Measurements from ENCODE around the gene LAMP1. TPM values are rescaled to one million over a fixed set of nuclear protein-coding genes. Genes with fewer than 3 reads are reported as not detected.
A peak's percentile ranks its signal among the peaks of the same experiment; 100 is the strongest.

Gene LAMP1
- total and polyA plus RNA-seq, 2 donors (not counting 1 experiment from before 2014, with no cell fraction given), result 52.1 to 96.1 TPM

DNA sequence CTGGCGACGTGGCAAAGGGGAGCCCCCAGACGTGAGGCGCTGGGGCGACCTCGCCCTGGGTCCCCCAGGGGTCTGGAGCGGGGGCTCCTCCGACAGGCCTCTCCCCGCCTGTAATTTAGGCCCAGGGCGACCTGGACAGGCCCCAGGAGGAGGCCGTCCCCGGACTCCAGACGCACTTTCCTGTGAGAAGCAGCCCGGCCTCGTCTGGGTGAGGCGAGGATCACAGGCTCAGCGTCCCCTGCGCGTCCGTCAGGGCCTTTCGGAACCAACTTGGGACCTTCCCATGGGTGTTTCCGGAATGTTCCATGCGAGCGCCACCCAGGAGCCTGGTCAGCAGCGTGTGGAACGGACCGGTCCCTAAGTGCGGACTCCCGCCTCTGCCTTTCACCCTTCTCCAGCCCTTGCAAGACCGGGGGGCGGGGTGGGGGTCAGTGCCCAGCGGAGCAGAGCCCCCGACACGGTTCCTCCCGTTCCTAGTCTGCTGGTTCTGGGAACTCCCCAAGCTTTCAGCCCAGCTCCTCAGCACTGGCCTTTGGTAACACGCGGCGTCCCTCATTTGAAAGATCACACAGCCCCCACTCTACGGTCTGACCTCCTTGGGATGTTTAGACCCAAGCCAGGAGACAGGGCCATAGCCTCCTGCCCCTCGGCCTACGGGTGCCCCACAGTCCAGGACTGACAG lies 68.0 kb downstream of the LAMP1 start:
- no peak overlapping the region for H2AFZ ChIP-seq (ENCODE audit: insufficient read depth, low read depth, low read length, poor library complexity, severe bottlenecking)
- H3K27ac Mint-ChIP-seq, result no peak overlapping the region
- H3K79me2 ChIP-seq (ENCODE audit: control insufficient read depth, insufficient read depth, low read length), result no peaks in the 10 kb centered on the region
- no peaks in the 10 kb centered on the region for H3K9me3 Mint-ChIP-seq (ENCODE audit: insufficient read depth)
- H3K27me3 Mint-ChIP-seq, result peaks cover 25% of the 10 kb centered on the region
- TF ChIP-seq, protein P1, sequence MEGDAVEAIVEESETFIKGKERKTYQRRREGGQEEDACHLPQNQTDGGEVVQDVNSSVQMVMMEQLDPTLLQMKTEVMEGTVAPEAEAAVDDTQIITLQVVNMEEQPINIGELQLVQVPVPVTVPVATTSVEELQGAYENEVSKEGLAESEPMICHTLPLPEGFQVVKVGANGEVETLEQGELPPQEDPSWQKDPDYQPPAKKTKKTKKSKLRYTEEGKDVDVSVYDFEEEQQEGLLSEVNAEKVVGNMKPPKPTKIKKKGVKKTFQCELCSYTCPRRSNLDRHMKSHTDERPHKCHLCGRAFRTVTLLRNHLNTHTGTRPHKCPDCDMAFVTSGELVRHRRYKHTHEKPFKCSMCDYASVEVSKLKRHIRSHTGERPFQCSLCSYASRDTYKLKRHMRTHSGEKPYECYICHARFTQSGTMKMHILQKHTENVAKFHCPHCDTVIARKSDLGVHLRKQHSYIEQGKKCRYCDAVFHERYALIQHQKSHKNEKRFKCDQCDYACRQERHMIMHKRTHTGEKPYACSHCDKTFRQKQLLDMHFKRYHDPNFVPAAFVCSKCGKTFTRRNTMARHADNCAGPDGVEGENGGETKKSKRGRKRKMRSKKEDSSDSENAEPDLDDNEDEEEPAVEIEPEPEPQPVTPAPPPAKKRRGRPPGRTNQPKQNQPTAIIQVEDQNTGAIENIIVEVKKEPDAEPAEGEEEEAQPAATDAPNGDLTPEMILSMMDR (IDR thresholded peaks at IDR 0.05), result no peak
- no peak for TF ChIP-seq EZH2 (IDR thresholded peaks at IDR 0.05; ENCODE audit: borderline replicate concordance, insufficient read depth, low read depth, low read length, poor library complexity, severe bottlenecking)
- peak overlapping the region; percentile 63 for H3K4me3 Mint-ChIP-seq
- H3K4me3 ChIP-seq (ENCODE audit: control extremely low read depth in 1 of 5, extremely low read depth in 1 of 5, insufficient read depth in 1 of 5, low read depth in 2 of 5, low read length in 4 of 5), result no peak overlapping the region
- H4K20me1 ChIP-seq (ENCODE audit: control insufficient read depth, insufficient read depth, low read length, poor library complexity, severe bottlenecking), result no peaks in the 10 kb centered on the region
- no peak for DNase-seq
- ChIA-PET CTCF (interaction anchor here (1.4 kb wide), 1 partner anchor 29 kb away, joined by 5 read pairs; no protein-coding TSS in a partner anchor), POLR2A (no interaction called here)
- no peak overlapping the region for H3K4me2 ChIP-seq (replicated peaks; ENCODE audit: low read depth, low read length, poor library complexity, severe bottlenecking)
- ATAC-seq (ENCODE audit: low read depth), result no peak
- no peak overlapping the region for H3K9ac ChIP-seq (ENCODE audit: low read length)
- H3K4me1 Mint-ChIP-seq, result peaks cover 7% of the 10 kb centered on the region
- intact Hi-C loops (cut with micrococcal nuclease), result no loop called here
- peaks cover 8 to 10% of the 10 kb centered on the region in 2 donors for H3K4me1 ChIP-seq (ENCODE audit: control insufficient read depth in 2 of 2, insufficient read depth in 2 of 2, low read length in 2 of 2)
- H3K9me3 ChIP-seq (ENCODE audit: control extremely low read depth in 1 of 3, control insufficient read depth in 2 of 3, insufficient read depth in 1 of 3, low read length in 2 of 3), result peaks cover 0 to 15% (median 0%) of the 10 kb centered on the region in 3 donors
- H3K27ac ChIP-seq (ENCODE audit: low read length in 2 of 2), result no peak overlapping the region
- 92% methylated on average over 40 of the region's 41 CpGs for WGBS (ENCODE audit: insufficient coverage)
- peaks cover 0 to 33% (median 16%) of the 10 kb centered on the region in 4 experiments for H3K27me3 ChIP-seq (replicated peaks in 1 of 4; ENCODE audit: control extremely low read depth in 1 of 4, control insufficient read depth in 3 of 4, insufficient read depth in 4 of 4, low read length in 3 of 4)
- no peaks in the 10 kb centered on the region for H3K36me3 ChIP-seq (replicated peaks in 1 of 2; ENCODE audit: control extremely low read depth in 1 of 2, control insufficient read depth in 1 of 2, extremely low read depth in 1 of 2, insufficient read depth in 2 of 2, low read length in 1 of 2)

GRCh38 chr13:113365583-113365970 lies 68.5 kb downstream of the LAMP1 start:
- Histone ChIP-seq H3K27me3 (replicated peaks in 1 of 4; ENCODE audit: control extremely low read depth in 1 of 4, control insufficient read depth in 3 of 4, insufficient read depth in 4 of 4, low read length in 3 of 4) (peaks cover 0 to 33% (median 13%) of the 10 kb centered on the region in 4 experiments), H3K4me1 (ENCODE audit: control insufficient read depth in 2 of 2, insufficient read depth in 2 of 2, low read length in 2 of 2) (peaks cover 8 to 10% of the 10 kb centered on the region in 2 donors), H3K4me3 (ENCODE audit: control extremely low read depth in 1 of 5, extremely low read depth in 1 of 5, insufficient read depth in 1 of 5, low read depth in 2 of 5, low read length in 4 of 5) (no peak overlapping the region), H3K27ac (ENCODE audit: low read length in 2 of 2) (no peak overlapping the region), H2AFZ (ENCODE audit: insufficient read depth, low read depth, low read length, poor library complexity, severe bottlenecking) (no peak overlapping the region), H4K20me1 (ENCODE audit: control insufficient read depth, insufficient read depth, low read length, poor library complexity, severe bottlenecking) (no peaks in the 10 kb centered on the region), H3K9me3 (ENCODE audit: control extremely low read depth in 1 of 3, control insufficient read depth in 2 of 3, insufficient read depth in 1 of 3, low read length in 2 of 3) (peaks cover 0 to 15% (median 0%) of the 10 kb centered on the region in 3 donors), H3K4me2 (replicated peaks; ENCODE audit: low read depth, low read length, poor library complexity, severe bottlenecking) (no peak overlapping the region), H3K36me3 (replicated peaks in 1 of 2; ENCODE audit: control extremely low read depth in 1 of 2, control insufficient read depth in 1 of 2, extremely low read depth in 1 of 2, insufficient read depth in 2 of 2, low read length in 1 of 2) (no peaks in the 10 kb centered on the region), H3K79me2 (ENCODE audit: control insufficient read depth, insufficient read depth, low read length) (no peaks in the 10 kb centered on the region), H3K9ac (ENCODE audit: low read length) (no peak overlapping the region)
- no peaks in the 10 kb centered on the region for H3K9me3 Mint-ChIP-seq (ENCODE audit: insufficient read depth)
- 94% methylated on average over 16 of the region's 22 CpGs for WGBS (ENCODE audit: insufficient coverage)
- H3K27me3 Mint-ChIP-seq, result peaks cover 21% of the 10 kb centered on the region
- no peak for DNase-seq
- H3K27ac Mint-ChIP-seq, result no peak overlapping the region
- peak overlapping the region; percentile 63 for H3K4me3 Mint-ChIP-seq
- POLR2A ChIA-PET, result no interaction called here
- CTCF ChIA-PET, result interaction anchor here (1.4 kb wide), 1 partner anchor 28 kb away, joined by 5 read pairs; no protein-coding TSS in a partner anchor
- intact Hi-C loops (cut with micrococcal nuclease), result no loop called here
- TF ChIP-seq, protein P1 (IDR thresholded peaks at IDR 0.05), result no peak
- TF ChIP-seq EZH2 (IDR thresholded peaks at IDR 0.05; ENCODE audit: borderline replicate concordance, insufficient read depth, low read depth, low read length, poor library complexity, severe bottlenecking), result no peak
- peaks cover 7% of the 10 kb centered on the region for H3K4me1 Mint-ChIP-seq
- no peak for ATAC-seq (ENCODE audit: low read depth)
